ENCODE measurements around the gene ARL1.
"Not testable (repeated sequence)": the region's sequence is repeated elsewhere in the genome, so short reads cannot be mapped to it uniquely, and the experiment has no call there.

ARL1 gene

DNA sequence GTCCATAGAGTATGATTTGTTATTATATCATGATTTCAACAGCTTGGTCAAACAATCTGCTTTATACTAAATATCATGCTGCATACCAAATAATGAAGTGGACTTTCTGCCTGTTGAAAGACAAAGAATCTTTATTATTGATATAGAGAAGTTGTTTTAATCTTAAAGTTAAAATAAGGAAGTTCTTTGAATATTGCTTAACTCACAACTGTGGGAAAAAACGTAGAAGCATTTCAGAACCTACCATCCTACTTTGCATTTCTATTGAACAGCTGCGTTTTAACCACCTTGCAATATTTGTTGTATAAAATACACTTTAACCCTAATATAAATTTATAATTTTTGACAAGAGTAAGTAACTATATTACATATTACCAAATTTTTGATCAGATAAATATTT, 22.9 kb upstream of the ARL1 start:
- no peak for DNase-seq
- H3K4me1 ChIP-seq, result no peaks in the 10 kb centered on the region
- TF ChIP-seq, protein P1, sequence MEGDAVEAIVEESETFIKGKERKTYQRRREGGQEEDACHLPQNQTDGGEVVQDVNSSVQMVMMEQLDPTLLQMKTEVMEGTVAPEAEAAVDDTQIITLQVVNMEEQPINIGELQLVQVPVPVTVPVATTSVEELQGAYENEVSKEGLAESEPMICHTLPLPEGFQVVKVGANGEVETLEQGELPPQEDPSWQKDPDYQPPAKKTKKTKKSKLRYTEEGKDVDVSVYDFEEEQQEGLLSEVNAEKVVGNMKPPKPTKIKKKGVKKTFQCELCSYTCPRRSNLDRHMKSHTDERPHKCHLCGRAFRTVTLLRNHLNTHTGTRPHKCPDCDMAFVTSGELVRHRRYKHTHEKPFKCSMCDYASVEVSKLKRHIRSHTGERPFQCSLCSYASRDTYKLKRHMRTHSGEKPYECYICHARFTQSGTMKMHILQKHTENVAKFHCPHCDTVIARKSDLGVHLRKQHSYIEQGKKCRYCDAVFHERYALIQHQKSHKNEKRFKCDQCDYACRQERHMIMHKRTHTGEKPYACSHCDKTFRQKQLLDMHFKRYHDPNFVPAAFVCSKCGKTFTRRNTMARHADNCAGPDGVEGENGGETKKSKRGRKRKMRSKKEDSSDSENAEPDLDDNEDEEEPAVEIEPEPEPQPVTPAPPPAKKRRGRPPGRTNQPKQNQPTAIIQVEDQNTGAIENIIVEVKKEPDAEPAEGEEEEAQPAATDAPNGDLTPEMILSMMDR (IDR thresholded peaks at IDR 0.05; ENCODE audit: low read depth, low read length), result no peak
- H3K27me3 ChIP-seq, result no peaks in the 10 kb centered on the region
- no peaks in the 10 kb centered on the region for H3K36me3 ChIP-seq
- H3K9me3 ChIP-seq, result no peaks in the 10 kb centered on the region
- H3K4me3 ChIP-seq (ENCODE audit: low read depth, low read length), result no peak overlapping the region

DNA sequence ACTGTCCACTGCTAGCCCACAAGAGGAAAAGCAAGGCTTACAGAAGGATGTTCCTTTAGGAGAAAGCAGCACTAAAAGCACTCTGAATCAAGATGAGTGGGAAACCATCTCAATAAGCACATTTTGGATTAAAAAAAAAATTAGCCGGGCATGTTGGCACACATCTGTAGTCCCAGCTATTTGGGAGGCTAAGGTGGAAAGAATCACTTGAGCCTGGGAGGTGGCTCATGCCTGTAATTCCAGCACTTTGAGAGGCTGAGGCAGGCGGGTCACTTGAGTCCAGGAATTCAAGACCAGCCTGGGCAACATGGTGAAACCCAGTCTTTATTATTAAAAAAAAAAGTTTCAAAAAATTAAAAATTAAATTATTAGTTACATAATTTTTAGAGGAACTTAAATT, 17.0 kb upstream of the ARL1 start:
- no peak for DNase-seq
- H3K36me3 ChIP-seq, result no peaks in the 10 kb centered on the region
- TF ChIP-seq, protein P1 (IDR thresholded peaks at IDR 0.05; ENCODE audit: low read depth, low read length), result no peak

DNA sequence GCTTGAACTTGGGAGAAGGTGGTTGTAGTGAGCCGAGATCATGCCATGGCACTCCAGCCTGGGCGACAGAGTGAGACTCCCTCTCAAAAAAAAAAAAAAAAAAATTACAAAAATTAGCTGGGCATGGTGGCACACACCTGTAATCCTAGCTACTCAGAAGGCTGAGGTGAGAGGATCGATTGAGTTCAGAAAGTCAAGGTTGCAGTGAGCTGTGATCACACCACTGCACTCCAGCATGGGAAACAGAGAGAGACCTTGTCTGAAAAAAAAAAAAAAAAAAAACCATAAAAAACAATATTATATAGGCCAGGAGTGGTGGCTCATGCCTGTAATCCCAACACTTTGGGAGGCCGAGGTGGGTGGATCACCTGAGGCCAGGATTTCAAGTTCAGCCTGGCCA, 14.5 kb upstream of the ARL1 start:
- H3K9me3 ChIP-seq; H3K27me3 ChIP-seq; H3K4me3 ChIP-seq (ENCODE audit: low read depth, low read length); H3K36me3 ChIP-seq; DNase-seq; H3K4me1 ChIP-seq: not testable (repeated sequence)

More for the DNA sequence above, 17.0 kb upstream of the ARL1 start:
- Histone ChIP-seq H3K9me3 (no peaks in the 10 kb centered on the region), H3K4me3 (ENCODE audit: low read depth, low read length) (no peak overlapping the region), H3K27me3 (no peaks in the 10 kb centered on the region), H3K4me1 (no peaks in the 10 kb centered on the region)

DNA sequence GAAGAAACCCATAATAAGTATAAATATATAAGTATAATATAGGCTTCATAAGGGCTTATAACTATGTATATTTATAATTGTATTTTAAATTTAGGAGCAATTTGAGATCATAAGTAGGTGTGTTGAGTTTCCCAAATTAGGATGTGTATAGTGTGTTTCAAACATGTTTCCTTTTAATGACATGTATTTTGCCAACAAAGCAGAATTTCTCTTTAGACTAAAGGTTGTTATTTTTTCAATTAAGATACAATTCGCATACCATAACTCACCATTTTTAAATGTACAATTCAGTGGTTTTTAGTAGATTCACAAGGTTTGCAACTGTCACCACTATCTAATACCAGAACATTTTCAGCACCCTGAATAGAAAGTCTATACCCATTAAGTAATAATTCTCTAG, 7.7 kb upstream of the ARL1 start:
- Histone ChIP-seq H3K4me3 (ENCODE audit: low read depth, low read length) (no peak overlapping the region), H3K36me3 (no peaks in the 10 kb centered on the region), H3K4me1 (no peaks in the 10 kb centered on the region), H3K9me3 (no peaks in the 10 kb centered on the region), H3K27me3 (no peaks in the 10 kb centered on the region)
- TF ChIP-seq, protein P1 (IDR thresholded peaks at IDR 0.05; ENCODE audit: low read depth, low read length), result no peak
- no peak for DNase-seq

DNA sequence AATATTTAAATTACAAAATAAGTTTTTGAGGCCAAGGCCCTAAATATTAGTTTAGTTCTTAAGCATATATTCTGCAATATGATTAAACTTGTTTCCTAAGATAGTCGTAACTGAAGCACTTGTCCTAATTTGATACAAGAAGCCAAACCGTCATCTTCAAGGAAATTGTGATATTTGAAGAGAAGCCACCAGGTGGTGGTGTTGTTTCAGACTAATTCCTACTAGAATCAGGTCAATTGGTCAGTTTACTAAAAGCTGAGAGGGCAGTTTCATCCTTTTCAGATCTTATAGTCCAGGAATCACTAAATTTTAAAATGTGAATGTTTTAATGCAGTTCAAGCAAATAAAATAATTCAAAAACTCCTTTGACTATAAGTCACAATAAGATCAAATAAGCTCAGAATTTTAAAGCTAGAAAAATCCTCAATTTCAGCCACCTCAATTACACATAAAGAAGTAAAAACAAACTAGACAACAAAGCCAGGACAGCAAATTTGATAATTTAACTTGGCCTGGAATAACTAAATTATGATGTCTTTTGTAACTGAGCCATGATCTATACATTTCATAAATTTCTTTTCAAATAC, 7.1 kb upstream of the ARL1 start:
- Histone ChIP-seq H3K36me3 (no peaks in the 10 kb centered on the region), H3K4me3 (ENCODE audit: low read depth, low read length) (no peak overlapping the region), H3K9me3 (no peaks in the 10 kb centered on the region), H3K27me3 (no peaks in the 10 kb centered on the region), H3K4me1 (no peaks in the 10 kb centered on the region)
- TF ChIP-seq, protein P1 (IDR thresholded peaks at IDR 0.05; ENCODE audit: low read depth, low read length), result peak; percentile 66
- peak; percentile 44 for DNase-seq

DNA sequence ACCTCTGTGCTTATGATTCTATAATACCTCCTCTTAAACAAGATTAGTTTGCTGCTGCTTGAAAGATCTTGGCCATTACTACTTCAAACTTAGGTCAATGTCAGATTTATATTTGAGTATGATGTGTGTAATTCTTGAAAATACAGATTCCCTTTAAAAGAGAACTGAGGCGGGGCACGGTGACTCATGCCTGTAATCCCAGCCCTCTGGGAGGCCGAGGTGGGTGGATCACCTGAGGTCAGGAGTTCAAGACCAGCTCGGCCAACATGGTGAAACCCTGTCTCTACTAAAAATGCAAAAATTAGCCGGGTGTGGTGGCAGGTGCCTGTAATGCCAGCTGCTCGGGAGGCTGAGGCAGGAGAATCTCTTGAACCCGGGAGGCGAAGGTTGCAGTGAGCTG, 2.6 kb upstream of the ARL1 start:
- H3K4me3 ChIP-seq (ENCODE audit: low read depth, low read length); H3K27me3 ChIP-seq; H3K4me1 ChIP-seq; H3K9me3 ChIP-seq; DNase-seq; H3K36me3 ChIP-seq: not testable (repeated sequence)

DNA sequence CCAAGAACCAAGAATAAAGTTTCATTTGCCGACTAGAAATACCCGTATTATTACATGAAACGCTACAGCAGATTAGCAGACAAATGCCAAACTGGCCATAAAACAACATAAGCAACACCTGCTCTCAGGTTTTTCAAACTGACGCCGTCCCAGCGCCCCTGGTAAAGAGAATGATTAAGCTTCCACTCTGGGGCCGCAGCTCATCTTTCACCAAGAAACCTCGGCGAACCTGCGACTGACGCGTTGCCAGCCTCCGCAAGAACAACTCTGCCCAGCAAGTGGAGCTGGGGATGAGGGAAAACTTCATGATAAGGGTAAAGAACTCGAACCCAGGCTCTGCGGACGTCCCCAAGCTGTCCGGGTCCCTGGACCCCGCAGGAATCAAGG, 530 bp downstream of the ARL1 start:
- H3K4me1 ChIP-seq, result no peaks in the 10 kb centered on the region
- DNase-seq, result no peak
- no peaks in the 10 kb centered on the region for H3K9me3 ChIP-seq
- H3K4me3 ChIP-seq (ENCODE audit: low read depth, low read length), result peak overlapping the region; percentile 84
- H3K27me3 ChIP-seq, result no peaks in the 10 kb centered on the region
- TF ChIP-seq, protein P1 (IDR thresholded peaks at IDR 0.05; ENCODE audit: low read depth, low read length), result no peak
- H3K36me3 ChIP-seq, result no peaks in the 10 kb centered on the region

DNA sequence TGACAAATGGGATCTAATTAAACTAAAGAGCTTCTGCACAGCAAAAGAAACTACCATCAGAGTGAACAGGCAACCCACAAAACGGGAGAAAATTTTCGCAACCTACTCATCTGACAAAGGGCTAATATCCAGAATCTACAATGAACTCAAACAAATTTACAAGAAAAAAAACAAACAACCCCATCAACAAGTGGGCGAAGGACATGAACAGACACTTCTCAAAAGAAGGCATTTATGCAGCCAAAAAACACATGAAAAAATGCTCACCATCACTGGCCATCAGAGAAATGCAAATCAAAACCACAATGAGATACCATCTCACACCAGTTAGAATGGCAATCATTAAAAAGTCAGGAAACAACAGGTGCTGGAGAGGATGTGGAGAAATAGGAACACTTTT, 16.4 kb downstream of the ARL1 start:
- peaks cover 32% of the 10 kb centered on the region for H3K36me3 ChIP-seq
- H3K4me1 ChIP-seq; H3K4me3 ChIP-seq (ENCODE audit: low read depth, low read length); DNase-seq; H3K27me3 ChIP-seq; H3K9me3 ChIP-seq: not testable (repeated sequence)

All from BE2C (cell line).